DND-41 (cell line): ENCODE measurements around the gene ZNF629.

Experiments
- ATAC-seq: fragments of 200-7000 bp; cut with Tn5 transposase; 3 replicates; pipeline ENCODE4 v1.9.1; 2021; ENCODE audit warnings: low read depth; ENCODE audit not compliant: insufficient read depth
- DNase-seq: peaks from one replicate; pipeline ENCODE4 v3.0.0-alpha.2; 2020
- H2AFZ ChIP-seq: 2 replicates; pipeline ENCODE4 v1.6.0; 2012; ENCODE audit warnings: low read depth, low read length
- H3K27ac ChIP-seq: 2 replicates; pipeline ENCODE4 v1.5.1; 2012; ENCODE audit warnings: low read length, inconsistent platforms
- H3K27me3 ChIP-seq: fragments of 200-600 bp; sonication (generic); 2 replicates; pipeline ENCODE4 v1.6.0; 2012; ENCODE audit warnings: low read length, mild to moderate bottlenecking, inconsistent platforms; ENCODE audit not compliant: insufficient read depth, poor library complexity
- H3K36me3 ChIP-seq: 2 replicates; pipeline ENCODE4 v1.5.1; 2012; ENCODE audit warnings: low read length, inconsistent platforms; ENCODE audit not compliant: insufficient read depth
- H3K4me1 ChIP-seq: 2 replicates; pipeline ENCODE4 v1.5.1; 2012; ENCODE audit warnings: mild to moderate bottlenecking, low read length; ENCODE audit not compliant: insufficient read depth
- H3K4me2 ChIP-seq: 2 replicates; pipeline ENCODE4 v1.6.0; 2012; ENCODE audit warnings: mild to moderate bottlenecking, moderate library complexity, low read length, inconsistent platforms; ENCODE audit not compliant: insufficient read depth
- H3K4me3 ChIP-seq, 2 experiments: fragments of 200-600 bp in 1 of 2; shearing (Covaris generic) in 1 of 2; 2 replicates each; pipeline ENCODE4 v1.5.1; 2012 to 2016; ENCODE audit warnings: inconsistent platforms in 2 of 2, low read length in 2 of 2, mild to moderate bottlenecking in 2 of 2, low read depth in 1 of 2, moderate library complexity in 1 of 2
- H3K79me2 ChIP-seq: 2 replicates; pipeline ENCODE4 v1.6.0; 2012; ENCODE audit warnings: low read length, inconsistent platforms; ENCODE audit not compliant: insufficient read depth
- H3K9ac ChIP-seq: 2 replicates; pipeline ENCODE4 v1.6.0; 2012; ENCODE audit warnings: low read depth, mild to moderate bottlenecking, inconsistent platforms, low read length, moderate library complexity
- H3K9me3 ChIP-seq: 2 replicates; pipeline ENCODE4 v1.5.1; 2012; ENCODE audit warnings: low read length, moderate library complexity, mild to moderate bottlenecking, inconsistent platforms; ENCODE audit not compliant: insufficient read depth, severe bottlenecking
- H4K20me1 ChIP-seq: 2 replicates; pipeline ENCODE4 v1.6.0; 2012; ENCODE audit warnings: low read length; ENCODE audit not compliant: insufficient read depth
- EZH2 ChIP-seq: IDR thresholded peaks from 3 replicates; pipeline ENCODE4 v1.6.1; 2012; ENCODE audit warnings: borderline replicate concordance, low read depth, mild to moderate bottlenecking, moderate library complexity, low read length, inconsistent platforms; ENCODE audit not compliant: severe bottlenecking
- TF ChIP-seq, protein P1 (sequence below): IDR thresholded peaks from 2 replicates; pipeline ENCODE4 v1.5.1; 2012; ENCODE audit warnings: borderline replicate concordance, low read length, moderate library complexity, mild to moderate bottlenecking; ENCODE audit not compliant: poor library complexity, severe bottlenecking; ENCODE audit errors: extremely low read depth

ZNF629 gene

DNA sequence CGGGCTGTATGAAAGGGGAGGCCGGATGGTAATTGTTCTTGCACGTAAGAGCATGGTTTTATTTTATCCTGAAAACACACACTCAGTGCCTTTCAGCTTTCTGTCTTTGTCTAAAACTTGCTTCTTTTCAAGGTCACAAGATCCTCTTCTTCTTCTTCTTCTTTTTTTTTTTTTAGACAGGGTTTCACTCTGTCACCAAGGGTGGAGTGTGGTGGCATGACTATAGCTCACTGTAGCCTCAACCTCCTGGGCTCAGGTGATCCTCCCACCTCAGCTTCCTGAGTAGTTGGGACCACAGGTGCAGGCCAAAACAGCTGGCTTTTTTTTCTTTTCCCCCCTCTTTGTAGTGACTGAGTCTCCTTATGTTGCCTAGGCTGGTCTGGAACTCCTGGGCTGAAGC lies 15.9 kb upstream of the ZNF629 start:
- no peaks in the 10 kb centered on the region for H3K36me3 ChIP-seq
- no peaks in the 10 kb centered on the region for H3K4me1 ChIP-seq
- no peak overlapping the region for H2AFZ ChIP-seq
- no peaks in the 10 kb centered on the region for H4K20me1 ChIP-seq
- no peak overlapping the region for H3K27ac ChIP-seq
- no peaks in the 10 kb centered on the region for H3K79me2 ChIP-seq
- H3K27me3 ChIP-seq, result no peaks in the 10 kb centered on the region
- TF ChIP-seq, protein P1, sequence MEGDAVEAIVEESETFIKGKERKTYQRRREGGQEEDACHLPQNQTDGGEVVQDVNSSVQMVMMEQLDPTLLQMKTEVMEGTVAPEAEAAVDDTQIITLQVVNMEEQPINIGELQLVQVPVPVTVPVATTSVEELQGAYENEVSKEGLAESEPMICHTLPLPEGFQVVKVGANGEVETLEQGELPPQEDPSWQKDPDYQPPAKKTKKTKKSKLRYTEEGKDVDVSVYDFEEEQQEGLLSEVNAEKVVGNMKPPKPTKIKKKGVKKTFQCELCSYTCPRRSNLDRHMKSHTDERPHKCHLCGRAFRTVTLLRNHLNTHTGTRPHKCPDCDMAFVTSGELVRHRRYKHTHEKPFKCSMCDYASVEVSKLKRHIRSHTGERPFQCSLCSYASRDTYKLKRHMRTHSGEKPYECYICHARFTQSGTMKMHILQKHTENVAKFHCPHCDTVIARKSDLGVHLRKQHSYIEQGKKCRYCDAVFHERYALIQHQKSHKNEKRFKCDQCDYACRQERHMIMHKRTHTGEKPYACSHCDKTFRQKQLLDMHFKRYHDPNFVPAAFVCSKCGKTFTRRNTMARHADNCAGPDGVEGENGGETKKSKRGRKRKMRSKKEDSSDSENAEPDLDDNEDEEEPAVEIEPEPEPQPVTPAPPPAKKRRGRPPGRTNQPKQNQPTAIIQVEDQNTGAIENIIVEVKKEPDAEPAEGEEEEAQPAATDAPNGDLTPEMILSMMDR, result no peak
- TF ChIP-seq EZH2, result no peak
- DNase-seq, result no peak
- no peak overlapping the region for H3K4me3 ChIP-seq
- no peak overlapping the region for H3K4me2 ChIP-seq
- H3K9me3 ChIP-seq, result no peaks in the 10 kb centered on the region
- no peak overlapping the region for H3K9ac ChIP-seq
- peak; percentile 39; the same call in 1 of the 3 replicates for ATAC-seq

DNA sequence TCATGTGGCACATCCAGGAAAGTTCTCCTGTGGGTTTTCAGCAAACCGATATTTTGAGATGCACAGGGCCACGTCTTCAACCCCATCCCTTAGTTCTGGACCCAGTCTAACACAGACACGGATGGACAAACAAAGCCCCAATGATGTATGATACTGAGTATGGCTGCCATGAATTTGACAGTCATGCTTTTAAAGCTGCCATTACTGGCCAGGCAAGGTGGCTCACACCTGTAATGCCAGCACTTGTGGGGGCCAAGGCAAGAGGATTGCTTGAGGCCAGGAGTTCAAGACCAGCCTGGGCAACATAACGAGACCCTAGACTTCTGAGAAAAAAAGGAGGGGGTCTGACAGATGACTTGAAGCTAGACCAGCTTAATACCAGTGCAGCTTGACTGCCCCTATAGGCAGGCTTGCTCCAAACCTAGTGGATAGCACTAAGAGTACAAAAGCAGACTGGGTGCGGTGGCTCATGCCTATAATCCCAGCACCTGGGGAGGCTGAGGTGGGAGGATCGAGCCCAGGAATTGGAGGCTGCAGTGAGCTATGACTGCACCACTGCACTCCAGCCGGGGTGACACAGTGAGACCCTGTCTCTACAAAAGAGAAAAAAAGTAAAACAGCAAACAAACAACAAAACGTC lies 10.8 kb upstream of the ZNF629 start:
- H3K27ac ChIP-seq, result no peak overlapping the region
- H3K27me3 ChIP-seq, result no peaks in the 10 kb centered on the region
- peak; percentile 66; the same call in 1 of the 3 replicates for ATAC-seq

DNA sequence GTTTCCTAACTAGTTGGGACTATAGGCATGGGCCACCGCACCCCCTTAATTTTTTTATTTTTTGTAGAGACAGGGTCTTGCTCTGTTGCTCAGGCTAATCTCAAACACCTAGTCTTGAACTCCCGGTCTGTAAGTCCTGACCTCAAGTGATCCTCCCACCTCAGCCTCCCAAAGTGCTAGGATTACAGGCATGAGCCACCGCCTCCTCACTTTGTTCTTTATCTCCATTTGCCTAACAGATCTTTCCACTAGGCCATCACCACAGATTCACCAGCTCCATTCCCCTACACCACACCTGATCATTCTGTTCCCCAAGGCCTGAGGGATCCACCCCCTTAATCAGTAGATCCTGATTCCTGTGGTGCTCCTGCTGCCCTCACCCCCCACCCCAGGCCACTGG lies 7.6 kb upstream of the ZNF629 start:
- ATAC-seq, result no peak
- no peaks in the 10 kb centered on the region for H4K20me1 ChIP-seq
- H3K4me2 ChIP-seq, result no peak overlapping the region
- H3K36me3 ChIP-seq, result no peaks in the 10 kb centered on the region
- H3K4me3 ChIP-seq, result no peak overlapping the region
- no peaks in the 10 kb centered on the region for H3K9me3 ChIP-seq
- H3K27me3 ChIP-seq, result no peaks in the 10 kb centered on the region
- TF ChIP-seq EZH2, result no peak
- TF ChIP-seq, protein P1, result no peak
- no peaks in the 10 kb centered on the region for H3K4me1 ChIP-seq
- H3K9ac ChIP-seq, result no peak overlapping the region
- no peaks in the 10 kb centered on the region for H3K79me2 ChIP-seq
- no peak overlapping the region for H3K27ac ChIP-seq
- H2AFZ ChIP-seq, result no peak overlapping the region
- DNase-seq, result no peak

More for the DNA sequence above, 10.8 kb upstream of the ZNF629 start:
- H3K9ac ChIP-seq, result no peak overlapping the region
- no peaks in the 10 kb centered on the region for H3K4me1 ChIP-seq
- no peaks in the 10 kb centered on the region for H3K36me3 ChIP-seq
- DNase-seq, result no peak
- no peaks in the 10 kb centered on the region for H4K20me1 ChIP-seq
- H3K4me2 ChIP-seq, result no peak overlapping the region
- no peaks in the 10 kb centered on the region for H3K9me3 ChIP-seq
- no peak overlapping the region for H3K4me3 ChIP-seq
- no peak overlapping the region for H2AFZ ChIP-seq
- TF ChIP-seq EZH2, result no peak
- TF ChIP-seq, protein P1, result peak; percentile 42
- H3K79me2 ChIP-seq, result no peaks in the 10 kb centered on the region
